Measurements from ENCODE around the gene TMIGD2. TPM values are rescaled to one million over a fixed set of nuclear protein-coding genes. Genes with fewer than 3 reads are reported as not detected.

The TMIGD2 gene
- total and polyA plus RNA-seq, 2 donors (not counting 1 experiment from before 2014, with no cell fraction given), result not detected

DNA sequence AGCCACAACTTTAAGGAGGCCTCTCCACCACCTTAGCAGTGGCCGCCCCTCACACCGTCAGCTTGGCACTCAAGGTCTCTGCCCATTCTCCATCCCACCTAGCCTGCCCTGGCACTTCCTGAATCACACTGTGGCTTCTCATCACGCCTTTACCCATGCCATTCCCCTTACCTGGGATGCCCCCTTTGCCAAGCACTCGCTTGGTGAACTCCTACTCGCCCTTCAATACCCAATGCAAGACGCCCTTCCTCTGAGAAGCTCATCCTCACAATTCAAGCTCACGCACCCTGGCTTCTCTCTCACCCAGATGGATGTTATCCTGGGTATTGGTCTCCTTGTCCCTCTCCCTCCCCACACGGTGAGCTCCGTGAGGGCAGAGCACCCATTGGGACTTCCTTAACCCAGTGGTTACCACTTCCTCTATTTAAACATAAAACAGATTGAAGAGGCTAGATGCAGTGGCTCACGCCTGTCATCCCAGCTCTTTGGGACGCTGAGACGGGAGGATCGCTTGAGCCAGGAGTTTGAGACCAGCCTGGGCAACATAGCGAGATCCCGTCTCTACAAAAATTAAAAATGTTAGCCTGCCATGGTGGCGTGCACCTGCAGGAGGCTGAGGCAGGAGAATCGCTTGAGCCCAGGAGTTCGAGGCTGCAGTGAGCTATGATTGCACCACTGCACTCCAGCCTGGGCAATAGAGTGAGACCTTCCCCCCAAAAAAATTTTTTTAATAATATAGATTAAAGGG lies 35.8 kb downstream of the TMIGD2 start:
- Histone ChIP-seq H3K9me3 (ENCODE audit: control insufficient read depth, insufficient read depth, low read depth, low read length) (no peaks in the 10 kb centered on the region), H3K79me2 (ENCODE audit: control insufficient read depth, insufficient read depth, low read length) (no peaks in the 10 kb centered on the region), H4K20me1 (ENCODE audit: control insufficient read depth, extremely low read depth, insufficient read depth, low read length) (no peaks in the 10 kb centered on the region), H3K4me3 (replicated peaks in 1 of 4; ENCODE audit: control extremely low read depth in 1 of 4, insufficient read depth in 1 of 4, low read depth in 3 of 4, low read length in 4 of 4) (no peak overlapping the region), H3K36me3 (ENCODE audit: control insufficient read depth, insufficient read depth, low read length) (peaks cover 4% of the 10 kb centered on the region), H3K4me2 (ENCODE audit: extremely low read depth, insufficient read depth, low read length) (no peak overlapping the region), H3K4me1 (ENCODE audit: control insufficient read depth, extremely low read depth, insufficient read depth, low read length) (no peaks in the 10 kb centered on the region), H3K27ac (ENCODE audit: insufficient read depth, low read length) (no peak overlapping the region), H2AFZ (ENCODE audit: low read length) (no peak overlapping the region), H3K9ac (ENCODE audit: insufficient read depth, low read length) (no peak overlapping the region), H3K27me3 (ENCODE audit: control insufficient read depth, insufficient read depth, low read length) (no peaks in the 10 kb centered on the region)
- TF ChIP-seq EZH2 (IDR thresholded peaks at IDR 0.05; ENCODE audit: low read length, missing control alignments), result no peak
- TF ChIP-seq, protein P1, sequence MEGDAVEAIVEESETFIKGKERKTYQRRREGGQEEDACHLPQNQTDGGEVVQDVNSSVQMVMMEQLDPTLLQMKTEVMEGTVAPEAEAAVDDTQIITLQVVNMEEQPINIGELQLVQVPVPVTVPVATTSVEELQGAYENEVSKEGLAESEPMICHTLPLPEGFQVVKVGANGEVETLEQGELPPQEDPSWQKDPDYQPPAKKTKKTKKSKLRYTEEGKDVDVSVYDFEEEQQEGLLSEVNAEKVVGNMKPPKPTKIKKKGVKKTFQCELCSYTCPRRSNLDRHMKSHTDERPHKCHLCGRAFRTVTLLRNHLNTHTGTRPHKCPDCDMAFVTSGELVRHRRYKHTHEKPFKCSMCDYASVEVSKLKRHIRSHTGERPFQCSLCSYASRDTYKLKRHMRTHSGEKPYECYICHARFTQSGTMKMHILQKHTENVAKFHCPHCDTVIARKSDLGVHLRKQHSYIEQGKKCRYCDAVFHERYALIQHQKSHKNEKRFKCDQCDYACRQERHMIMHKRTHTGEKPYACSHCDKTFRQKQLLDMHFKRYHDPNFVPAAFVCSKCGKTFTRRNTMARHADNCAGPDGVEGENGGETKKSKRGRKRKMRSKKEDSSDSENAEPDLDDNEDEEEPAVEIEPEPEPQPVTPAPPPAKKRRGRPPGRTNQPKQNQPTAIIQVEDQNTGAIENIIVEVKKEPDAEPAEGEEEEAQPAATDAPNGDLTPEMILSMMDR (conservative IDR thresholded peaks at IDR 0.05 in 1 of 2, IDR thresholded peaks at IDR 0.05 in 1 of 2; ENCODE audit: low read depth in 1 of 2, low read length in 2 of 2), result no peak
- DNase-seq (ENCODE audit: low read depth in 2 of 2), result no peak

DNA sequence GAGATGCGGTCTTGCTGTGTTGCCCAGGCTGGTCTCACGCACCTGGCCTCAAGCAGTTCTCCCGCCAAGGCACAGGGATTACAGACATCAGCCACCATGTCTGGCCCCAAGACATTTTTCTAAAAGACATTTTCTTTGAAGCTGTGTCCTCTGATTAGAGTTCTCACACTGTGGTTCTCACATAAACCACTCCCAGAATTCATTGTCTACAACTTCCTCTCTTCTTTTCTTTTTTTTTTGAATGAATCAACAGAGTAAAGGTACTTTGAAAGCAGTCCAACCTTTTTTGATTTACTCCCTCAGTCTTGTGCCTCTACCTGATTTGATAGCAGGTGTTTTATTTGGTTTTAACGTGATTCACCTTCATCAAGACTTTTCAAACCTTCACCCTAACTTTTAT lies 37.4 kb downstream of the TMIGD2 start:
- H3K79me2 ChIP-seq (ENCODE audit: control insufficient read depth, insufficient read depth, low read length), result no peaks in the 10 kb centered on the region
- no peak overlapping the region for H2AFZ ChIP-seq (ENCODE audit: low read length)
- H3K9ac ChIP-seq (ENCODE audit: insufficient read depth, low read length), result no peak overlapping the region
- no peaks in the 10 kb centered on the region for H3K9me3 ChIP-seq (ENCODE audit: control insufficient read depth, insufficient read depth, low read depth, low read length)
- no peak overlapping the region for H3K4me3 ChIP-seq (replicated peaks in 1 of 4; ENCODE audit: control extremely low read depth in 1 of 4, insufficient read depth in 1 of 4, low read depth in 3 of 4, low read length in 4 of 4)
- H3K4me1 ChIP-seq (ENCODE audit: control insufficient read depth, extremely low read depth, insufficient read depth, low read length), result no peaks in the 10 kb centered on the region
- H3K27me3 ChIP-seq (ENCODE audit: control insufficient read depth, insufficient read depth, low read length), result no peaks in the 10 kb centered on the region
- no peak for DNase-seq (ENCODE audit: low read depth in 2 of 2)
- H4K20me1 ChIP-seq (ENCODE audit: control insufficient read depth, extremely low read depth, insufficient read depth, low read length), result no peaks in the 10 kb centered on the region
- H3K36me3 ChIP-seq (ENCODE audit: control insufficient read depth, insufficient read depth, low read length), result peaks cover 5% of the 10 kb centered on the region
- TF ChIP-seq, protein P1 (conservative IDR thresholded peaks at IDR 0.05 in 1 of 2, IDR thresholded peaks at IDR 0.05 in 1 of 2; ENCODE audit: low read depth in 1 of 2, low read length in 2 of 2), result no peak
- no peak for TF ChIP-seq EZH2 (IDR thresholded peaks at IDR 0.05; ENCODE audit: low read length, missing control alignments)
- H3K27ac ChIP-seq (ENCODE audit: insufficient read depth, low read length), result no peak overlapping the region
- no peak overlapping the region for H3K4me2 ChIP-seq (ENCODE audit: extremely low read depth, insufficient read depth, low read length)

DNA sequence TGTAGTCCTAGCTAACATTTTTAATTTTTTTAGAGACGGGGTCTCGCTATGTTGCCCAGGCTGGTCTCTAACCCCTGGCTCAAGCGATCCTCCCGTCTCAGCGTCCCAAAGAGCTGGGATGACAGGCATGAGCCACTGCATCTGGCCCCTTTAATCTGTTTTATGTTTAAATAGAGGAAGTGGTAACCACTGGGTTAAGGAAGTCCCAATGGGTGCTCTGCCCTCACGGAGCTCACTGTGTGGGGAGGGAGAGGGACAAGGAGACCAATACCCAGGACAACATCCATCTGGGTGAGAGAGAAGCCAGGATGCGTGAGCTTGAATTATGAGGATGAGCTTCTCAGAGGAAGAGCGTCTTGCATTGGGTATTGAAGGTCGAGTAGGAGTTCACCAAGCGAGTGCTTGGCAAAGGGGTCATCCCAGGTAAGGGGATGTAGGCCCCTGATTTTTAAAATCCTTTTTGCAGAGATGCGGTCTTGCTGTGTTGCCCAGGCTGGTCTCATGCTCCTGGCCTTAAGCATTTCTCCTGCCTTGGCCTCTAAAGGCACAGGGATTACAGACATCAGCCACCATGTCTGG lies 41.5 kb downstream of the TMIGD2 start:
- no peak overlapping the region for H2AFZ ChIP-seq (ENCODE audit: low read length)
- peaks cover 15% of the 10 kb centered on the region for H3K36me3 ChIP-seq (ENCODE audit: control insufficient read depth, insufficient read depth, low read length)
- H3K4me1 ChIP-seq (ENCODE audit: control insufficient read depth, extremely low read depth, insufficient read depth, low read length), result no peaks in the 10 kb centered on the region
- no peak overlapping the region for H3K4me3 ChIP-seq (replicated peaks in 1 of 4; ENCODE audit: control extremely low read depth in 1 of 4, insufficient read depth in 1 of 4, low read depth in 3 of 4, low read length in 4 of 4)
- H4K20me1 ChIP-seq (ENCODE audit: control insufficient read depth, extremely low read depth, insufficient read depth, low read length), result no peaks in the 10 kb centered on the region
- H3K9ac ChIP-seq (ENCODE audit: insufficient read depth, low read length), result no peak overlapping the region
- no peak overlapping the region for H3K27ac ChIP-seq (ENCODE audit: insufficient read depth, low read length)
- no peak overlapping the region for H3K4me2 ChIP-seq (ENCODE audit: extremely low read depth, insufficient read depth, low read length)
- TF ChIP-seq, protein P1 (conservative IDR thresholded peaks at IDR 0.05 in 1 of 2, IDR thresholded peaks at IDR 0.05 in 1 of 2; ENCODE audit: low read depth in 1 of 2, low read length in 2 of 2), result no peak
- no peak for TF ChIP-seq EZH2 (IDR thresholded peaks at IDR 0.05; ENCODE audit: low read length, missing control alignments)
- H3K27me3 ChIP-seq (ENCODE audit: control insufficient read depth, insufficient read depth, low read length), result no peaks in the 10 kb centered on the region
- no peaks in the 10 kb centered on the region for H3K79me2 ChIP-seq (ENCODE audit: control insufficient read depth, insufficient read depth, low read length)
- no peaks in the 10 kb centered on the region for H3K9me3 ChIP-seq (ENCODE audit: control insufficient read depth, insufficient read depth, low read depth, low read length)
- no peak for DNase-seq (ENCODE audit: low read depth in 2 of 2)

Data from fibroblast of lung (primary cell).